Ascending aorta (tissue), 2 donors: ENCODE data around the gene APOF. TPM values are rescaled to one million over a fixed set of nuclear protein-coding genes. Genes with fewer than 3 reads are reported as not detected.
A peak's percentile ranks its signal among the peaks of the same experiment; 100 is the strongest.
"Not testable (repeated sequence)": the region's sequence is repeated elsewhere in the genome, so short reads cannot be mapped to it uniquely, and the experiment has no call there.

Experiments used
- DNase-seq, 2 donors: peaks; one replicate each; pipeline ENCODE4 v3.0.0-alpha.2; 2019; ENCODE audit warnings: low spot score in 2 of 2
- H3K27ac ChIP-seq, 2 donors: fragments of 200-600 bp; sonication (generic); one replicate each; pipeline ENCODE4 v1.5.1; 2016 to 2017; ENCODE audit warnings: mild to moderate bottlenecking in 1 of 2
- H3K27me3 ChIP-seq: fragments of 200-600 bp; sonication (generic); one replicate; pipeline ENCODE4 v1.5.1; 2017
- H3K36me3 ChIP-seq, 2 donors: fragments of 200-600 bp; sonication (generic); one replicate each; pipeline ENCODE4 v1.5.1; 2016
- H3K4me1 ChIP-seq, 2 donors: fragments of 200-600 bp; sonication (generic); one replicate each; pipeline ENCODE4 v1.5.1; 2016 to 2017; ENCODE audit warnings: mild to moderate bottlenecking in 1 of 2
- H3K4me3 ChIP-seq, 2 donors: fragments of 200-600 bp; sonication (generic); one replicate each; pipeline ENCODE4 v1.5.1; 2016 to 2017; ENCODE audit warnings: mild to moderate bottlenecking in 1 of 2
- H3K9me3 ChIP-seq, 2 donors: fragments of 200-600 bp; sonication (generic); one replicate each; pipeline ENCODE4 v1.5.1; 2016
- CTCF ChIP-seq, 3 experiments: fragments of 200-600 bp in 2 of 3; fragments of 450-650 bp in 1 of 3; sonication (generic) in 2 of 3; IDR thresholded peaks; one replicate each; pipeline ENCODE4 v1.5.1; 2016 to 2019; ENCODE audit warnings: antibody characterized with exemption in 3 of 3, mild to moderate bottlenecking in 1 of 3, moderate library complexity in 1 of 3
- intact Hi-C: fragments of 100-400 bp; cut with DNase I; formaldehyde crosslinking; loops from one replicate; pipeline ENCODE4 v1.15.1; 2023
- total RNA-seq: library from RNA; depleted of rRNA; stranded (reverse); fragments of >200 nt; gene quantifications from one replicate; pipeline ENCODE4 v1.1.0, GENCODE V29; 2016

The APOF gene
- total RNA-seq, 1 donor from 2014 or later = not detected

- H3K9me3 ChIP-seq = no peaks in the 10 kb centered on the region
- intact Hi-C loops = no loop called here
- no peak for DNase-seq
- H3K4me1 ChIP-seq = no peaks in the 10 kb centered on the region
- H3K36me3 ChIP-seq = peaks cover 57 to 67% of the 10 kb centered on the region in 2 donors
- no peaks in the 10 kb centered on the region for H3K27me3 ChIP-seq
- TF ChIP-seq CTCF (IDR thresholded peaks at IDR 0.05) = no peak
- H3K4me3 ChIP-seq = no peak overlapping the region
- no peak overlapping the region for H3K27ac ChIP-seq
Observed at GRCh38 chr12:56326126-56326525, 36.5 kb downstream of the APOF start.

DNA sequence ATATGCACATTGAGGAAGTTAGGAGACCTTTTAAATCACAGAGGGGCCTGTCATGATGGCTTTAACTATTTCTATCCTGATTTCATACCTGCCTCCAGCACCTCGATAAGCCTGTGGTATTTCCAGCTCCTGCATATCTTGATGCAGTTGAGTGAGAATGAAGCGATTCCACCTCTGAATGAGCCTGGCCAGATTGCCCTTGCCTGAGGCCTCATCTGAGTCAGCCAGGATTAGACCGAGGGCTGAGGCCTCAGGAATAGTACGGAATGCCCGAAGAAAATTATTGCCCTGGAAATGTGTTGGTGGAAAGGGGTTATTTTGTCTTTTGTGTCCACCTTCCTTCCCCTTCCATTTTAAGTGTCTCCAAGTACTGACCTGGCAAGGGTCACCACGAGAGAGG, 38.5 kb downstream of the APOF start:
- no peak for DNase-seq
- Histone ChIP-seq H3K9me3 (no peaks in the 10 kb centered on the region), H3K4me3 (no peak overlapping the region), H3K27me3 (no peaks in the 10 kb centered on the region), H3K36me3 (peaks cover 68 to 76% of the 10 kb centered on the region in 2 donors), H3K4me1 (no peaks in the 10 kb centered on the region), H3K27ac (no peak overlapping the region)
- TF ChIP-seq CTCF (IDR thresholded peaks at IDR 0.05) = no peak
- intact Hi-C loops = no loop called here

DNA sequence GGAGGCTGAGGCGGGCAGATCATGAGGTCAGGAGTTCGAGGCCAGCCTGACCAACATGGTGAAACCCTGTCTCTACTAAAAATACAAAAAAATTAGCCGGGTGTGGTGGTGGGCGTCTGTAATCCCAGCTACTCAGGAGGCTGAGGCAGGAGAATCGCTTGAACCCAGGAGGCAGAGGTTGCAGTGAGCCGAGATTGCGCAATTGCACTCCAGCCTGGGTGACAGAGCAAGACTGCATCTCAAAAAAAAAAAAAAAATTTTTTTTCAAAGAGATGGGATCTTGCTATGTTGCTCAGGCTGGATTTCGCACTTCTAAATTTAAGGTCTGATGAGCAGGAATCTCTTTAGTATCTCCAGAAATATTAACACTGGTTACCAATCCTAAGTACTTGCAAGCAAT, 41.0 kb downstream of the APOF start:
- peaks cover 56 to 64% of the 10 kb centered on the region in 2 donors for H3K36me3 ChIP-seq
- intact Hi-C loops = not testable (repeated sequence)

DNA sequence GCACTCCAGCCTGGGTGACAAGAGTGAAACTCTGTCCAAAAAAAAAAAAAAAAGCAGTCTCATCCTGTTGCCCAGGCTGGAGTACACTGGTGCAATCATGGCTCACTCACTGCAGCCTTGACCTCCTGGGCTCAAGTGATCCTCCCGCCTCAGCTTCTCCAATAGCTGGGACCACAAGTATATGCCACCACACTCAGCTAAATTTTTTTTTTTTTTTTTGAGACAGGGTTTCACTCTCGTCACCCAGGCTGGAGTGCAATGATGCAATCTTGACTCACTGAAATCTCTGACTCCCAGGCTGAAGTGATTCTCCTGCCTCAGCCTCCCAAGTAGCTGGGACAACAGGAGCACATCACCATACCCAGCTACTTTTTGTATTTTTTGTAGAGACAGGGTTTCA, 41.6 kb downstream of the APOF start:
- Histone ChIP-seq H3K4me1 (no peaks in the 10 kb centered on the region), H3K27me3 (no peaks in the 10 kb centered on the region), H3K9me3 (no peaks in the 10 kb centered on the region), H3K36me3 (peaks cover 51 to 58% of the 10 kb centered on the region in 2 donors), H3K4me3 (no peak overlapping the region), H3K27ac (no peak overlapping the region)
- no peak for TF ChIP-seq CTCF (IDR thresholded peaks at IDR 0.05)
- no peak for DNase-seq
- intact Hi-C loops = no loop called here

More for the DNA sequence above, 41.0 kb downstream of the APOF start:
- H3K9me3 ChIP-seq, DNase-seq, H3K27me3 ChIP-seq, H3K27ac ChIP-seq, H3K4me1 ChIP-seq, H3K4me3 ChIP-seq: not testable (repeated sequence)

GRCh38 chr12:56317675-56318074, 45.0 kb downstream of the APOF start:
- no peaks in the 10 kb centered on the region for H3K27me3 ChIP-seq
- intact Hi-C loops = loop anchor here (5.0 kb wide), 2 partner anchors 45 to 200 kb away; partner anchors contain the start of genes APOF, RPL41, STAT2 and ZC3H10
- H3K4me1 ChIP-seq = peaks cover 7 to 10% of the 10 kb centered on the region in 2 donors
- no peak for TF ChIP-seq CTCF (IDR thresholded peaks at IDR 0.05)
- H3K36me3 ChIP-seq = peaks cover 31 to 35% of the 10 kb centered on the region in 2 donors
- no peak overlapping the region for H3K4me3 ChIP-seq
- no peaks in the 10 kb centered on the region for H3K9me3 ChIP-seq
- H3K27ac ChIP-seq = no peak overlapping the region
- no peak for DNase-seq

- peak within 1 kb of the TSS; percentile 74 to 79 for H3K4me3 ChIP-seq
- H3K4me1 ChIP-seq = peaks cover 7 to 10% of the 10 kb centered on the region in 2 donors
- no peaks in the 10 kb centered on the region for H3K9me3 ChIP-seq
- intact Hi-C loops = loop anchor here (1.0 to 5.0 kb wide), 5 partner anchors 16 to 199 kb away; partner anchors contain the start of genes APOF, CS, PAN2 and RPL41
- H3K27me3 ChIP-seq = no peaks in the 10 kb centered on the region
- peak within 1 kb of the TSS; percentile 80 to 91 for H3K27ac ChIP-seq
- DNase-seq = peak; percentile 90 to 98
- peak in 2 of 3 experiments; percentile 6 to 16 for TF ChIP-seq CTCF (IDR thresholded peaks at IDR 0.05)
- H3K36me3 ChIP-seq = peaks cover 26 to 28% of the 10 kb centered on the region in 2 donors
Observed at GRCh38 chr12:56315622-56316473, 46.8 kb downstream of the APOF start, which contains the start of gene CNPY2. TSS of gene CNPY2 (minus strand) at chr12:56315988. CDS start at chr12:56315217, 771 bp downstream.
